Endodermal cell (in vitro differentiated cells): Measurements from ENCODE around the gene HLA-DOA. TPM values are rescaled to one million over a fixed set of nuclear protein-coding genes. Genes with fewer than 3 reads are reported as not detected.

Experiments
- DNase-seq: peaks from one replicate; pipeline ENCODE4 v3.0.0-alpha.2; 2017
- H3K27ac ChIP-seq: 2 replicates; pipeline ENCODE4 v1.5.1; 2013; ENCODE audit warnings: mild to moderate bottlenecking, low read depth, low read length, moderate library complexity
- H3K27me3 ChIP-seq: 2 replicates; pipeline ENCODE4 v1.6.1; 2013; ENCODE audit warnings: mild to moderate bottlenecking, low read length, moderate library complexity; ENCODE audit not compliant: insufficient read depth, control insufficient read depth, poor library complexity, severe bottlenecking
- H3K36me3 ChIP-seq: 2 replicates; pipeline ENCODE4 v1.7.0; 2013; ENCODE audit warnings: mild to moderate bottlenecking, low read length, moderate library complexity; ENCODE audit not compliant: control insufficient read depth, insufficient read depth
- H3K4me1 ChIP-seq: one replicate; pipeline ENCODE4 v1.7.0; 2013; ENCODE audit warnings: low read length; ENCODE audit not compliant: control insufficient read depth, insufficient read depth
- H3K4me3 ChIP-seq: 2 replicates; pipeline ENCODE4 v1.5.1; 2013; ENCODE audit warnings: mild to moderate bottlenecking, low read length, moderate library complexity
- H3K9ac ChIP-seq: 2 replicates; pipeline ENCODE4 v1.6.1; 2013; ENCODE audit warnings: mild to moderate bottlenecking, low read length, moderate library complexity; ENCODE audit not compliant: poor library complexity, severe bottlenecking; ENCODE audit errors: extremely low read depth
- H3K9me3 ChIP-seq: 2 replicates; pipeline ENCODE4 v1.6.1; 2013; ENCODE audit warnings: mild to moderate bottlenecking, low read length, moderate library complexity; ENCODE audit not compliant: control insufficient read depth
- H3K27ac Mint-ChIP-seq: 2 replicates; pipeline ENCODE4 v1.8.0; 2020; ENCODE audit warnings: mixed read lengths
- H3K27me3 Mint-ChIP-seq: 2 replicates; pipeline ENCODE4 v1.8.0; 2021; ENCODE audit warnings: mild to moderate bottlenecking, mixed read lengths; ENCODE audit not compliant: insufficient read depth
- H3K36me3 Mint-ChIP-seq: 2 replicates; pipeline ENCODE4 v1.8.0; 2020; ENCODE audit warnings: low read depth, mixed read lengths
- H3K4me1 Mint-ChIP-seq: 2 replicates; pipeline ENCODE4 v1.8.0; 2020; ENCODE audit warnings: mixed read lengths
- H3K4me3 Mint-ChIP-seq: 2 replicates; pipeline ENCODE4 v1.8.0; 2020; ENCODE audit warnings: mild to moderate bottlenecking, moderate library complexity, mixed read lengths
- H3K9me3 Mint-ChIP-seq: 2 replicates; pipeline ENCODE4 v1.8.0; 2020; ENCODE audit warnings: mild to moderate bottlenecking, mixed read lengths
- WGBS, 2 experiments: methylation state at CpG; one replicate each; pipeline versions ENCODE4 v1.1.5 to v1.1.7; 2013; ENCODE audit warnings: missing lambda C conversion rate in 2 of 2, mixed read lengths in 1 of 2; ENCODE audit not compliant: insufficient coverage in 1 of 2, insufficient read length in 1 of 2; 5-methylcytosine and 5-hydroxymethylcytosine counted together
- total RNA-seq, 2 donors: library from RNA; stranded (reverse); fragmentation: NEBNext Ultra II Directional in 1 of 2; extraction: Animal tissue kit (Norgen Biotek cat#: 25700) in 1 of 2; gene quantifications; 2 replicates in 1 of 2; 3 replicates in 1 of 2; pipeline ENCODE4 v1.2.1, GENCODE V29; 2021
- TF ChIP-seq, protein P1 (sequence below): fragments of 200-600 bp; sonication (generic); conservative IDR thresholded peaks from 2 replicates; pipeline ENCODE4 v1.5.0; 2021; ENCODE audit warnings: antibody characterized with exemption, mild to moderate bottlenecking

The HLA-DOA gene
- total RNA-seq, 2 donors from 2014 or later: 10.6 to 11.1 TPM

DNA sequence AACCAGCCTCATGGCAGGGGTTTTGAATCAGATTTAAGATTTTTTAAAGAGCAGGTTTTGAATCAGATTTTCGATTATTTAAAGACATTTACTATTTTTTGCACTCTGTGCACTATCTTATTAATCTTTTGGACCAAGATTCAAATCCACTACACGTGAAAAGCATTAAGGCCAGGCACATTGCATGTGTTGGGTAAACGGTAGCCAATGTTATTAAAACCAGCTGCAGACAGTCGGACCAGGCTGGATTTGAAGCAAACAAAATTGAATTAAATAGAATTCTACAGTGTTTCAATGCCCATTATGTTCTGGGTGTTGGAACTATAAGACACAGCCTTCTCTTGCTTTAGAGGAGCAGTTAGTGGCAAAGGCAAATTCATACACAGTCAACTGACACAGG is 7.7 kb downstream of the HLA-DOA start:
- H3K27ac Mint-ChIP-seq: no peak overlapping the region
- no peaks in the 10 kb centered on the region for H3K9me3 ChIP-seq
- DNase-seq: no peak
- H3K9ac ChIP-seq: no peak overlapping the region
- no peaks in the 10 kb centered on the region for H3K36me3 Mint-ChIP-seq
- TF ChIP-seq, protein P1, sequence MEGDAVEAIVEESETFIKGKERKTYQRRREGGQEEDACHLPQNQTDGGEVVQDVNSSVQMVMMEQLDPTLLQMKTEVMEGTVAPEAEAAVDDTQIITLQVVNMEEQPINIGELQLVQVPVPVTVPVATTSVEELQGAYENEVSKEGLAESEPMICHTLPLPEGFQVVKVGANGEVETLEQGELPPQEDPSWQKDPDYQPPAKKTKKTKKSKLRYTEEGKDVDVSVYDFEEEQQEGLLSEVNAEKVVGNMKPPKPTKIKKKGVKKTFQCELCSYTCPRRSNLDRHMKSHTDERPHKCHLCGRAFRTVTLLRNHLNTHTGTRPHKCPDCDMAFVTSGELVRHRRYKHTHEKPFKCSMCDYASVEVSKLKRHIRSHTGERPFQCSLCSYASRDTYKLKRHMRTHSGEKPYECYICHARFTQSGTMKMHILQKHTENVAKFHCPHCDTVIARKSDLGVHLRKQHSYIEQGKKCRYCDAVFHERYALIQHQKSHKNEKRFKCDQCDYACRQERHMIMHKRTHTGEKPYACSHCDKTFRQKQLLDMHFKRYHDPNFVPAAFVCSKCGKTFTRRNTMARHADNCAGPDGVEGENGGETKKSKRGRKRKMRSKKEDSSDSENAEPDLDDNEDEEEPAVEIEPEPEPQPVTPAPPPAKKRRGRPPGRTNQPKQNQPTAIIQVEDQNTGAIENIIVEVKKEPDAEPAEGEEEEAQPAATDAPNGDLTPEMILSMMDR: no peak
- H3K9me3 Mint-ChIP-seq: no peaks in the 10 kb centered on the region
- H3K4me3 Mint-ChIP-seq: no peak overlapping the region
- peaks cover 20% of the 10 kb centered on the region for H3K27me3 ChIP-seq
- H3K27me3 Mint-ChIP-seq: peaks cover 29% of the 10 kb centered on the region
- no peak overlapping the region for H3K4me3 ChIP-seq
- H3K36me3 ChIP-seq: no peaks in the 10 kb centered on the region
- WGBS, 2 experiments: 66 to 71% methylated on average over 4 of the region's 4 CpGs
- peaks cover 1% of the 10 kb centered on the region for H3K4me1 Mint-ChIP-seq
- no peak overlapping the region for H3K27ac ChIP-seq
- H3K4me1 ChIP-seq: no peaks in the 10 kb centered on the region

DNA sequence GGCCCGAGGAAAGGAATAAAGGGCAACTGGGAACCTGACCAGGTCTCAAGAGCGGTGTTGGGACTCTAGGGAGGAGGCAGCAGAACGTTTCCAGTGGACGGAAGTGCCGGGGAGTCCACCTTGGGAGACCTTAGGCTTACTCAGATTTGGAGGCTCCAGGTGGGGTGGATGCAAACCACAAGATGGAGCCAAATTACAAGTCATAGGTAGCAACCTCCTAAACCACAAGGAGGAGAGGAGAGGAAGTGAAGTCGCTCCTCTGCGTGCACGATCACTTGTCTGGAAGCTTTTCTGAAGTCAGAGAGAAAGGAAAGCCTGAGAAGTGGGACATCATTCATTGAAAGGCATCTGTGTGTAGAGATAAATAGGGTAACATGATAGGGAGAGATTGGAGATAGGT is 9.3 kb downstream of the HLA-DOA start:
- DNase-seq: peak; percentile 88
- Mint-ChIP-seq H3K27ac (no peak overlapping the region), H3K9me3 (no peaks in the 10 kb centered on the region), H3K36me3 (no peaks in the 10 kb centered on the region), H3K4me3 (no peak overlapping the region), H3K4me1 (peaks cover 1% of the 10 kb centered on the region), H3K27me3 (peaks cover 34% of the 10 kb centered on the region)
- H3K27me3 ChIP-seq: peaks cover 31% of the 10 kb centered on the region
- H3K4me1 ChIP-seq: no peaks in the 10 kb centered on the region
- H3K9me3 ChIP-seq: no peaks in the 10 kb centered on the region
- no peak overlapping the region for H3K4me3 ChIP-seq
- H3K36me3 ChIP-seq: no peaks in the 10 kb centered on the region
- no peak overlapping the region for H3K9ac ChIP-seq
- WGBS, 2 experiments: 32 to 35% methylated on average over 5 to 8 of the region's 8 CpGs
- TF ChIP-seq, protein P1: peak; percentile 89
- no peak overlapping the region for H3K27ac ChIP-seq

DNA sequence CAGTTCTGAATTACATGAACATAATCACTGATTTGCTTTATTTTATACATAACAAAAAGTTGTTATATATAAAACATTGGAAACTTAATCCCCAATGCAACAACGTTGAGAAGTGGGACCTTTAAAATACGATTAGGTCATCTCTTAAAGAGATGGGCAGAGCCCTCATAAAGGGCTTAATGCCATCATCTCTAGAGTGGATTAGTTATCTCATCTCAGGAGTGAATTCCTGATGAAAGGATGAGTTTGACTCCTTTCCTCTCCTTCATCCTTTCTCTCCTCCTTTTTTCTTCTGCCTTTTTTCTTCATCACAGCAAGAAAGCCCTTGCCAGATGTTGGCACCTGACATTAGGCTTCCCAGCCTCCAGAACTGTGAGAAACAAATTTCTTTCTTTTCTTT is 13.9 kb downstream of the HLA-DOA start:
- no peak overlapping the region for H3K4me3 Mint-ChIP-seq

More for the DNA sequence above, 13.9 kb downstream of the HLA-DOA start:
- Histone ChIP-seq H3K4me3 (no peak overlapping the region), H3K27me3 (peaks cover 27% of the 10 kb centered on the region), H3K36me3 (no peaks in the 10 kb centered on the region), H3K27ac (no peak overlapping the region), H3K9me3 (no peaks in the 10 kb centered on the region), H3K9ac (no peak overlapping the region), H3K4me1 (no peaks in the 10 kb centered on the region)
- no peak for DNase-seq
- H3K27me3 Mint-ChIP-seq: peaks cover 28% of the 10 kb centered on the region
- peaks cover 1% of the 10 kb centered on the region for H3K4me1 Mint-ChIP-seq
- no peaks in the 10 kb centered on the region for H3K36me3 Mint-ChIP-seq
- WGBS, 2 experiments: 53 to 58% methylated on average over 2 of the region's 2 CpGs
- TF ChIP-seq, protein P1: no peak
- no peak overlapping the region for H3K27ac Mint-ChIP-seq
- H3K9me3 Mint-ChIP-seq: no peaks in the 10 kb centered on the region
